Activated CD8-positive, alpha-beta memory T cell treated with anti-CD3 and anti-CD28 coated beads, Interleukin-2, amount 50 U/mL, for 24 hours (primary cell): ENCODE results near the gene TAF6.

Experiments
- DNase-seq: peaks from one replicate; pipeline ENCODE4 v3.0.0-alpha.2; 2020; ENCODE audit errors: extremely low read depth

The TAF6 gene

GRCh38 chr7:100119072-100119969 is at the start of gene TAF6, which contains the start of gene CNPY4:
TSS of gene TAF6 (minus strand) at chr7:100119358. CDS start at chr7:100114209, 5,149 bp downstream.
TSS of gene CNPY4 (plus strand) at chr7:100119634. CDS start at chr7:100119745, 111 bp downstream.
- DNase-seq = peak; percentile 89

GRCh38 chr7:100167912-100168323 is 48.8 kb upstream of the TAF6 start:
- no peak for DNase-seq

GRCh38 chr7:100166970-100167911 is 48.1 kb upstream of the TAF6 start:
- no peak for DNase-seq

GRCh38 chr7:100166317-100166940 is 47.3 kb upstream of the TAF6 start:
- no peak for DNase-seq

GRCh38 chr7:100163871-100164270 is 44.7 kb upstream of the TAF6 start:
- no peak for DNase-seq

GRCh38 chr7:100163006-100163531 is 43.9 kb upstream of the TAF6 start:
- no peak for DNase-seq

- no peak for DNase-seq
These were observed 40.9 kb upstream of the TAF6 start for GRCh38 chr7:100160067-100160466.

GRCh38 chr7:100159099-100159623 is 40.0 kb upstream of the TAF6 start:
- no peak for DNase-seq

GRCh38 chr7:100158229-100159098 is 39.3 kb upstream of the TAF6 start, which contains the start of gene TRAPPC14:
TSS of gene TRAPPC14 (minus strand) at chr7:100158723. CDS start at chr7:100158499, 224 bp downstream.
- peak; percentile 78 for DNase-seq

- DNase-seq = no peak
These were observed 38.4 kb upstream of the TAF6 start for GRCh38 chr7:100157334-100158228.

GRCh38 chr7:100157069-100157333 is 37.8 kb upstream of the TAF6 start:
- DNase-seq = no peak

- no peak for DNase-seq
These were observed 37.3 kb upstream of the TAF6 start for GRCh38 chr7:100156331-100157068.

GRCh38 chr7:100155553-100156317 is 36.6 kb upstream of the TAF6 start:
- DNase-seq = no peak

- no peak for DNase-seq
These were observed 35.7 kb upstream of the TAF6 start for GRCh38 chr7:100154651-100155491.

GRCh38 chr7:100153708-100154535 is 34.8 kb upstream of the TAF6 start:
- no peak for DNase-seq
